ENCODE results near the gene CALD1. TPM values are rescaled to one million over a fixed set of nuclear protein-coding genes. Genes with fewer than 3 reads are reported as not detected.

Gene CALD1
- total RNA-seq, 2 donors from 2014 or later: 57.0 to 72.6 TPM

DNA sequence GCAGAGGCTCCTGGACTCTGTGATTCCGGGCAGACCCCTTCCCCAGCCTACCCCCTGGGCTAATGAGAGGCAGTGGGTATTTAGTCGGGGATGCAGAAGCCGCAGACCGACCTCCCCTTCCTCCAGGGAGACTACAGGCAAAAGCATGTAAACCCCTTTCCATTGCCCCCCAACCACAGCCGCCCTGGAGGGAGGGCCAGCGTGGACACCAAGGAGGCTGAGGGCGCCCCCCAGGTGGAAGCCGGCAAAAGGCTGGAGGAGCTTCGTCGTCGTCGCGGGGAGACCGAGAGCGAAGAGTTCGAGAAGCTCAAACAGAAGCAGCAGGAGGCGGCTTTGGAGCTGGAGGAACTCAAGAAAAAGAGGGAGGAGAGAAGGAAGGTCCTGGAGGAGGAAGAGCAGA is 167.9 kb downstream of the CALD1 start:
- intact Hi-C loops (cut with DNase I): no loop called here

GRCh38 chr7:134947831-134948230 is 168.4 kb downstream of the CALD1 start:
- no peaks in the 10 kb centered on the region for H3K27me3 ChIP-seq
- no peaks in the 10 kb centered on the region for H3K9me3 ChIP-seq
- ATAC-seq: no peak
- intact Hi-C loops (cut with DNase I): no loop called here
- TF ChIP-seq POLR2A (IDR thresholded peaks at IDR 0.05): no peak
- TF ChIP-seq, protein P1, sequence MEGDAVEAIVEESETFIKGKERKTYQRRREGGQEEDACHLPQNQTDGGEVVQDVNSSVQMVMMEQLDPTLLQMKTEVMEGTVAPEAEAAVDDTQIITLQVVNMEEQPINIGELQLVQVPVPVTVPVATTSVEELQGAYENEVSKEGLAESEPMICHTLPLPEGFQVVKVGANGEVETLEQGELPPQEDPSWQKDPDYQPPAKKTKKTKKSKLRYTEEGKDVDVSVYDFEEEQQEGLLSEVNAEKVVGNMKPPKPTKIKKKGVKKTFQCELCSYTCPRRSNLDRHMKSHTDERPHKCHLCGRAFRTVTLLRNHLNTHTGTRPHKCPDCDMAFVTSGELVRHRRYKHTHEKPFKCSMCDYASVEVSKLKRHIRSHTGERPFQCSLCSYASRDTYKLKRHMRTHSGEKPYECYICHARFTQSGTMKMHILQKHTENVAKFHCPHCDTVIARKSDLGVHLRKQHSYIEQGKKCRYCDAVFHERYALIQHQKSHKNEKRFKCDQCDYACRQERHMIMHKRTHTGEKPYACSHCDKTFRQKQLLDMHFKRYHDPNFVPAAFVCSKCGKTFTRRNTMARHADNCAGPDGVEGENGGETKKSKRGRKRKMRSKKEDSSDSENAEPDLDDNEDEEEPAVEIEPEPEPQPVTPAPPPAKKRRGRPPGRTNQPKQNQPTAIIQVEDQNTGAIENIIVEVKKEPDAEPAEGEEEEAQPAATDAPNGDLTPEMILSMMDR (IDR thresholded peaks at IDR 0.05): no peak
- DNase-seq: no peak
- no peak overlapping the region for H3K4me3 ChIP-seq
- no peak overlapping the region for H3K27ac ChIP-seq
- WGBS, 2 donors: 80 to 86% methylated on average over 1 of the region's 1 CpG
- peaks cover 2% of the 10 kb centered on the region for H3K4me1 ChIP-seq
- H3K36me3 ChIP-seq (replicated peaks in 1 of 2; ENCODE audit: insufficient read depth in 1 of 2, low read depth in 2 of 2): no peaks in the 10 kb centered on the region

More for the DNA sequence above, 167.9 kb downstream of the CALD1 start:
- H3K27me3 ChIP-seq: no peaks in the 10 kb centered on the region
- H3K27ac ChIP-seq: no peak overlapping the region
- TF ChIP-seq, protein P1 (IDR thresholded peaks at IDR 0.05): no peak
- TF ChIP-seq POLR2A (IDR thresholded peaks at IDR 0.05): no peak
- H3K4me1 ChIP-seq: peaks cover 6% of the 10 kb centered on the region
- H3K4me3 ChIP-seq: no peak overlapping the region
- no peaks in the 10 kb centered on the region for H3K36me3 ChIP-seq (replicated peaks in 1 of 2; ENCODE audit: insufficient read depth in 1 of 2, low read depth in 2 of 2)
- DNase-seq (no peak), ATAC-seq (no peak)
- no peaks in the 10 kb centered on the region for H3K9me3 ChIP-seq
- 83 to 85% methylated on average over 11 to 17 of the region's 17 CpGs for WGBS, 2 donors

GRCh38 chr7:134948246-134948645 is 168.8 kb downstream of the CALD1 start:
- 71 to 83% methylated on average over 4 of the region's 4 CpGs for WGBS, 2 donors
- Histone ChIP-seq H3K4me1 (no peaks in the 10 kb centered on the region), H3K27ac (no peak overlapping the region), H3K4me3 (no peak overlapping the region), H3K27me3 (no peaks in the 10 kb centered on the region), H3K36me3 (replicated peaks in 1 of 2; ENCODE audit: insufficient read depth in 1 of 2, low read depth in 2 of 2) (no peaks in the 10 kb centered on the region), H3K9me3 (no peaks in the 10 kb centered on the region)
- TF ChIP-seq POLR2A (IDR thresholded peaks at IDR 0.05): no peak
- TF ChIP-seq, protein P1 (IDR thresholded peaks at IDR 0.05): no peak
- DNase-seq: no peak
- ATAC-seq: no peak
- intact Hi-C loops (cut with DNase I): no loop called here

DNA sequence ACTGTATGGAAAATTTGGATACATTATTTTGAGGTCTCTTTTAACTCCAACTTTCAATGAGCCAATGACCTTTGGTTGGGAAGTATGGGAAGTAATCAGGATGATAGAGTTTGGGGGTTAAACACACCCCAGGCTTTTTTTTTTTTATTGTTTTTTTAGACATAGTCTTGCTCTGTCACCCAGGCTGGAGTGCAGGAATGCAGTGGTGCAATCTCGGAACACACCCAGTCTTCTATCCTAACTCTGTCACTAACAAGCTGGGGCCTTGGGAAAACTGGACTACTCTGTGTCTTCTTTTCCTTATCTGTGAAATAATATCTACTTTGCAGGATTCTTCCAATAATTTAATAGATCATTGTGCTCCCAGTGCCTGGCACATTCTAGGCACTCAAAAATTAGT is 169.3 kb downstream of the CALD1 start:
- WGBS, 2 donors: 72 to 87% methylated on average over 1 of the region's 1 CpG
- Histone ChIP-seq H3K4me3 (no peak overlapping the region), H3K36me3 (replicated peaks in 1 of 2; ENCODE audit: insufficient read depth in 1 of 2, low read depth in 2 of 2) (no peaks in the 10 kb centered on the region), H3K4me1 (no peaks in the 10 kb centered on the region), H3K27ac (no peak overlapping the region), H3K27me3 (no peaks in the 10 kb centered on the region), H3K9me3 (no peaks in the 10 kb centered on the region)
- DNase-seq: no peak
- intact Hi-C loops (cut with DNase I): no loop called here
- no peak for ATAC-seq
- TF ChIP-seq POLR2A (IDR thresholded peaks at IDR 0.05): no peak
- TF ChIP-seq, protein P1 (IDR thresholded peaks at IDR 0.05): no peak

DNA sequence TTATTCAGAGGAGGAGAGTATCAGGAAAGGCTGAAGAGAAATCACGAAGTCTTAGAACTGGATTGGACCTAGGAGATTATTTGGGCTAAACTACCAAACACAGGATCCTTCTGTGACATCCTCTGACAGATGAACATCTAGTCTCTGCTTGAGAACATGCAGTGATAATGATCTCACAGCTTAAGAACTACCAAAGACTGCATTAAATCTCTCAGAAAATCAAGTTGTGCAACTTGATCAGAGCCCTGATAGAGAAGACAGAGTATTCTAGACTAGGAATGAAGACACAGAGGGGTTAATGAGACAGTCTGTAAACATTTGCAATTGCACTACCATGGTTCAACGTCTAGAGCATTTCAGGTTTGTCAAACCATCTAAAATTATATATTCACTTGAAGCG is 169.7 kb downstream of the CALD1 start:
- no peaks in the 10 kb centered on the region for H3K4me1 ChIP-seq
- intact Hi-C loops (cut with DNase I): no loop called here
- ATAC-seq: no peak
- H3K4me3 ChIP-seq: no peak overlapping the region
- no peak overlapping the region for H3K27ac ChIP-seq
- 72 to 73% methylated on average over 3 of the region's 3 CpGs for WGBS, 2 donors
- H3K9me3 ChIP-seq: no peaks in the 10 kb centered on the region
- no peak for DNase-seq
- TF ChIP-seq, protein P1 (IDR thresholded peaks at IDR 0.05): no peak
- no peak for TF ChIP-seq POLR2A (IDR thresholded peaks at IDR 0.05)
- H3K27me3 ChIP-seq: no peaks in the 10 kb centered on the region
- no peaks in the 10 kb centered on the region for H3K36me3 ChIP-seq (replicated peaks in 1 of 2; ENCODE audit: insufficient read depth in 1 of 2, low read depth in 2 of 2)

Data from body of pancreas (tissue), 4 donors.